SJCRH30 (cell line): ENCODE results near the gene CHST3. TPM values are rescaled to one million over a fixed set of nuclear protein-coding genes. Genes with fewer than 3 reads are reported as not detected.

Experiments
- DNase-seq, 2 experiments: peaks; one replicate each; pipeline ENCODE4 v3.0.0-alpha.2; 2015 to 2020
- H3K27ac ChIP-seq: fragments of 250-450 bp; sonication (Bioruptor Pico); 2 replicates; pipeline ENCODE4 v1.5.1; 2020; ENCODE audit warnings: mild to moderate bottlenecking, moderate library complexity
- H3K27me3 ChIP-seq: fragments of 250-450 bp; sonication (Bioruptor Pico); 2 replicates; pipeline ENCODE4 v1.5.1; 2020; ENCODE audit warnings: mild to moderate bottlenecking, moderate library complexity
- H3K36me3 ChIP-seq: fragments of 250-450 bp; sonication (Bioruptor Pico); 2 replicates; pipeline ENCODE4 v1.5.1; 2020; ENCODE audit warnings: mild to moderate bottlenecking, moderate library complexity
- H3K4me1 ChIP-seq: fragments of 250-450 bp; sonication (Bioruptor Pico); 2 replicates; pipeline ENCODE4 v1.5.1; 2020; ENCODE audit warnings: mild to moderate bottlenecking, moderate library complexity
- H3K4me3 ChIP-seq: fragments of 250-450 bp; sonication (Bioruptor Pico); 2 replicates; pipeline ENCODE4 v1.5.1; 2020; ENCODE audit warnings: mild to moderate bottlenecking, moderate library complexity
- H3K9me3 ChIP-seq: fragments of 250-450 bp; sonication (Bioruptor Pico); replicated peaks from 2 replicates; pipeline ENCODE4 v1.5.1; 2020; ENCODE audit warnings: mild to moderate bottlenecking, moderate library complexity
- total RNA-seq: library from RNA; depleted of rRNA; stranded (reverse); fragments of >200 nt; shearing (Covaris generic); gene quantifications from 2 replicates; pipeline ENCODE4 v1.2.3, GENCODE V29; 2014; rRNA removed

Gene CHST3
- total RNA-seq, 1 experiment from 2014 or later, result 10.1 TPM

GRCh38 chr10:72062382-72062781 is 98.2 kb downstream of the CHST3 start:
- Histone ChIP-seq H3K27me3 (no peaks in the 10 kb centered on the region; the same call in 1 of the 2 replicates), H3K36me3 (no peaks in the 10 kb centered on the region), H3K4me3 (no peak overlapping the region), H3K27ac (no peak overlapping the region), H3K4me1 (peaks cover 32% of the 10 kb centered on the region), H3K9me3 (no peaks in the 10 kb centered on the region)
- no peak for DNase-seq

Other genes starting within 250 kb of the CHST3 start
- not detected in 2 replicates for gene C10orf105, start 244.6 kb upstream of the CHST3 start, total RNA-seq
- 2.6 and 3.4 TPM in 2 replicates for gene VSIR, start 190.9 kb upstream of the CHST3 start, total RNA-seq
- 172 and 181 TPM in 2 replicates for gene PSAP, start 113.1 kb upstream of the CHST3 start, total RNA-seq
- gene SPOCK2, start 124.2 kb downstream of the CHST3 start, total RNA-seq, result 14.3 and 15.5 TPM in 2 replicates